H1 (cell line): ENCODE results near the gene FMN2. TPM values are rescaled to one million over a fixed set of nuclear protein-coding genes. Genes with fewer than 3 reads are reported as not detected.

Experiments
- EGR1 ChIP-seq: IDR thresholded peaks from 2 replicates; pipeline ENCODE4 v1.6.1; 2011; ENCODE audit warnings: low read depth, low read length, borderline replicate concordance
- HDAC2 ChIP-seq, 2 experiments: fragments of 300-600 bp in 1 of 2; sonication (generic) in 1 of 2; IDR thresholded peaks; 2 replicates each; pipeline ENCODE4 v1.6.1; 2011 to 2012; ENCODE audit warnings: low read depth in 2 of 2, low read length in 2 of 2, mild to moderate bottlenecking in 2 of 2, moderate library complexity in 2 of 2, borderline replicate concordance in 1 of 2, inconsistent platforms in 1 of 2
- MAX ChIP-seq: IDR thresholded peaks from 2 replicates; pipeline ENCODE4 v1.6.1; 2012; ENCODE audit warnings: inconsistent platforms
- polyA plus RNA-seq, 7 experiments: library from polyadenylated mRNA; depleted of rRNA in 3 of 7; stranded (reverse) in 5 of 7; unstranded in 2 of 7; fragments of >200 nt in 5 of 7; fragments of 200-250 nt in 2 of 7; gene quantifications; 1 replicate in 5 of 7; 2 replicates in 1 of 7; 4 replicates in 1 of 7; pipeline versions ENCODE4 v1.2.1 to v1.2.3, GENCODE V29; 2011 to 2013; ENCODE audit warnings: missing spikeins in 2 of 7, mixed read lengths in 2 of 7
- total RNA-seq: library from RNA; stranded (reverse); fragmentation: NEBNext Ultra II Directional; extraction: Animal tissue kit (Norgen Biotek cat#: 25700); gene quantifications from 2 replicates; pipeline ENCODE4 v1.2.1, GENCODE V29; 2021

The FMN2 gene
- total and polyA plus RNA-seq, 2 of the 8 experiments (the other 6 are each of a cell fraction or from before 2014, with no cell fraction given) = 0.83 to 2.0 TPM

- TF ChIP-seq MAX = no peak
- TF ChIP-seq HDAC2 (IDR thresholded peaks at IDR 0.05; ENCODE audit: borderline replicate concordance in 1 of 2, low read depth in 2 of 2, low read length in 2 of 2) = no peak
- no peak for TF ChIP-seq EGR1
Measured at GRCh38 chr1:240474133-240474614, 382.5 kb downstream of the FMN2 start (continued).
